ENCODE results near the gene ALCAM.

ALCAM gene

DNA sequence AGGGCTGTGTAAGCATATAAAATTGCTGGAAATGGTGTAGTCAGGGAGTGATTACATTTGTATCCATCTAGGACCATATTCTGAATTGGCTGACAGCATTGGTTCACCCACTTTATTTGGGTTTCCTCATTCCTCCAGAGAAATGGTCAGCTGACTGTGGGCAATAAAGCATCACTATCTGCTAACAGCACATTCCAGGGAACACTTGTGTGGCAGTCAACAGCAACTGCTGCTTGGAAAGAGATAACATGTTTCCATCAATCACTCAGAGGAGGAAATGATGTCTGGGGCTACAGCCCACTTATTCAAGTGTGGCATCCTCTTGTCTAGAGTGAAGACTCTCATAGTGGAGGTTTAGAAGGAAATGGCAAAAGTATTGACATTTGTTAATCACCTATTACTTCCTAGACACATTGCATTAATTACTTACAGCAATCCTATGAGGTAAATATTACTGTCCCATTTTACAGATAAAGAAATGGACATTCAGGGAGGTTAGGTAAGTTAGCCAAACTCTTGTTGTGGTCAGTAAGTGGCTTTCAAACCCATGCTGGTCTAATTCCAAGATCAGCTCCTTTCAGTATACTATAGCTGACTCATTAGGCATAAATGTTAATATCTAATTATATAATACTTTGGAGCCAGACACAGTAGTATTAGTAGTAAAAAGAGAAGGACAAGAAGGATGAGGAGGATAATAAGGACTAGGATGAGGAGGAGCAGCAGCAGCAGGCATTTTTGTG lies 247.8 kb downstream of the ALCAM start:
- in situ Hi-C loops (cut with MboI; ENCODE audit: low sequenced_read_pairs): no loop called here

DNA sequence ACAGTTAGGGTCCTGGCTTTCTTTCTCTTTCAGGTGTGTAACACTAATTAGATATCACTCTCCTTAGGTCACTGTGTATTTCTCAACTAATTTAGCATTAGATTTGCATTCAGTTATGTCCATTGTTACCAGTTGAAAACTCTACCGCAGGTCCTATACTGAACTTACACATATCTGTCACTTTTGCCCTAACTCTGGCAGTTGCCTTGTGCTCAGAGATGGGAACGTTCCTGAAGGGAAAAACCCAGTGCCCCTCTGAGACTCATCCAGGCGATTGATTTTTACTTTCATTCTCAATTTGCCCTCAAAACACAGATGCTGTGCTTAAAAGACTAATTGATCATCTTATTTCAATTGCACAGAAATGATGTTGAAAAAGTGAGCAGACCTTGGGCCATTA lies 249.1 kb downstream of the ALCAM start:
- in situ Hi-C loops (cut with MboI; ENCODE audit: low sequenced_read_pairs): no loop called here

DNA sequence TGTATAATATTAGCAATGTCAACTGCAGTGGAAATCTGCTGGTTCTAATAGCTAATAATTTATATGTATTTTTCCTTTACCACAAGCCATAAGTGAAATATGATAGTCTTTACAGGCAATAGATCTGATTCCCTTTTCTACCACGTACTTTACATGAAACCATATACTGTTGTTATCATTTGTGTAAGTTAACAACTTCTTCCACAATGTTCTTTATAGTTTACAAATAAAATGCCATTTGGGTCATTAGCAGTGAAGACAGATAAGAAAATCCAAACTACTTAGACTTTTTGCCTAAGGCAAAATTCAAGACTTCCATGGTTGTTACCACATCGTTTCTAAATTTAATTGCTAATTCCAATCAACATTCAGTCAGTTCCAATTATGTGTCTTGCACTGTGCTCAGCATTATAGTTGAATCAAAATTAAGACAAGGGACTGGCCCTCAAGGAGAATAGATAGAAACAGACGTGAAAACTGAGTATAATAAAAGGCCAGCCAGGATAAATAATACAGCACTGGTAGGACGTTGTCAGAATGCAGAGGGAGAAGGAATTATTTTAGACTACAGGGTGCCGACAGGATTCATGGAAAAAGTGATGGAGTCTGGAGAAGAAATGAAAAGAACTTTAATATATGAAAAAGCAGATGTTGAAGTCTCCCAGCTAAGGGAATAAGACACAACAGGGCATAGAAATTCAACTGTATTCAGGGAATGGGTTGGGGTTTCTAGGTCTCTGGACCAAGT lies 249.8 kb downstream of the ALCAM start:
- in situ Hi-C loops (cut with MboI; ENCODE audit: low sequenced_read_pairs): no loop called here

DNA sequence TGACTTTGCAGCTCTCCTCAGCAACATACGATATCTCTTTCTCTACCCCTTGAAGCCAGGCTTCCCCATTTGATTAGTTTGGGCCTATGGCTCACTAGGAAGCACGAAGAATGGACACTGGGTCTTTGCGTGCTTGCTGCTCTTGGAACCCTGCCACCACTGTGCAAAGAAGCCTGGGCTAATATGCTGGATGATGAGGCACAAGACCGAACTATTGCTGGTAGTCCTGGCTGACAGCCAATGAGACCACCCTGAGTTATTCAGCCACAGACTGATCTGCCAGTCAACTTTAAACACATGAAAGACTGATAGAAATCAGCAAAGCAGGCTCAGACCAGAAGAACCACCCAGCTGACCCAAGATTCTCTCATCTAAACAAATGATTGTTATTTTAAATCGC lies 251.8 kb downstream of the ALCAM start:
- in situ Hi-C loops (cut with MboI; ENCODE audit: low sequenced_read_pairs): no loop called here

- in situ Hi-C loops (cut with MboI; ENCODE audit: low sequenced_read_pairs): no loop called here
Measured at GRCh38 chr3:105619651-105620050, 252.9 kb downstream of the ALCAM start.

DNA sequence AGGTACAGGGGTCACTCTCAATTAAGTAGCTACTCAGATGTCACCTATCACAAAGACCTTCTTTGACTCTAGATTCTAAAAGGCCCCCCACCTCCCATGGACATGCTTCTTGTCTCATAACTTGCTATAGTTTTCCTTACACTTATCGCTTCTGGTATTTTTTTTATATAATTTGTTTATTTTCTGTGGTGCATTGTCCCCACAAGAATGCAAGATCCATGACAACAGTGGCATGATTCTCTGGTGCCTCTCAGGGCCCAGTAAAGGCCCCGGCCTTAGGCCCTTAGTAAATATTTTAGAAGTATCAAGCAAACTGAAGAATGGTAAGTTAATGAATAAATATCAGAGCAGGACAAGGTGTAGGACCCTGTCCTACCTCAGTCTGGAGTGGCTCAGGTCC lies 253.5 kb downstream of the ALCAM start:
- in situ Hi-C loops (cut with MboI; ENCODE audit: low sequenced_read_pairs): no loop called here

DNA sequence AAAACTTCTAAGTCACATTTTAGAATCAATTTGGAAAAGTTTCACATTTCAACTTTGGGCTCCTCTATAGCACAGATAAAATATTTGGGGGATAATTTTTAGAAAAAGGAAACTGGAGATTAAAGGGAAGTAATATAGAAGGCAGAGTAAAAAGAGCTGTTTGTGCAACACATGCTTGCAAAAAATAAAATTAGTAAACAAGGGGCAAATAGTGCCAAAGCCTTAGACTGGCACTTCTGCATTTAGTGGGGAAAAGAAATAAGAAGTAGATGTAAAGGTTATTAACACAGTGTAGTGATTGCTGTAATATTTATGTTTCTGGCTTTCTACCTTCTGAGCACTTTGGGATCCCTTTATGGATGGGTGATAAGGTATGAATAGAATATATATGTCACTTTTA lies 255.5 kb downstream of the ALCAM start:
- in situ Hi-C loops (cut with MboI; ENCODE audit: low sequenced_read_pairs): no loop called here

Data from hTERT RPE-1 (cell line).